ENCODE data around the gene ANKRD13A. TPM values are rescaled to one million over a fixed set of nuclear protein-coding genes. Genes with fewer than 3 reads are reported as not detected.
"Not testable (repeated sequence)": the region's sequence is repeated elsewhere in the genome, so short reads cannot be mapped to it uniquely, and the experiment has no call there.

ANKRD13A gene
- total and polyA plus RNA-seq, 2 donors from 2014 or later, result 23.2 to 68.0 TPM

- H3K36me3 ChIP-seq (ENCODE audit: control insufficient read depth in 2 of 3, insufficient read depth in 3 of 3, low read length in 3 of 3), result peaks cover 13 to 37% (median 28%) of the 10 kb centered on the region in 3 donors
- no peak overlapping the region for H3K4me3 ChIP-seq (ENCODE audit: low read length in 3 of 3)
- no peaks in the 10 kb centered on the region for H3K9me3 ChIP-seq (ENCODE audit: control insufficient read depth in 2 of 3, insufficient read depth in 1 of 3, low read length in 3 of 3)
- no peak for TF ChIP-seq CTCF (IDR thresholded peaks at IDR 0.05; ENCODE audit: borderline replicate concordance, extremely low read depth, insufficient read depth)
- H3K27me3 ChIP-seq (ENCODE audit: control insufficient read depth, insufficient read depth, low read length), result no peaks in the 10 kb centered on the region
- no peak for FAIRE-seq
- no peaks in the 10 kb centered on the region for H3K4me1 ChIP-seq (ENCODE audit: control insufficient read depth in 2 of 3, insufficient read depth in 2 of 3, low read depth in 1 of 3, low read length in 3 of 3)
- DNase-seq, result no peak
- intact Hi-C loops (cut with DNase I), result no loop called here
- H3K27ac ChIP-seq (ENCODE audit: low read depth in 2 of 2, low read length in 2 of 2), result no peak overlapping the region
- no peak overlapping the region for H3K9ac ChIP-seq (ENCODE audit: low read length in 3 of 3)
Measured at GRCh38 chr12:109982210-109982609, 17.0 kb upstream of the ANKRD13A start.

GRCh38 chr12:109983432-109984142, 15.6 kb upstream of the ANKRD13A start:
- intact Hi-C loops (cut with DNase I), result no loop called here
- no peak overlapping the region for H3K27ac ChIP-seq (ENCODE audit: low read depth in 2 of 2, low read length in 2 of 2)
- no peak overlapping the region for H3K4me3 ChIP-seq (ENCODE audit: low read length in 3 of 3)
- no peak for TF ChIP-seq CTCF (IDR thresholded peaks at IDR 0.05; ENCODE audit: borderline replicate concordance, extremely low read depth, insufficient read depth)
- no peak overlapping the region for H3K9ac ChIP-seq (ENCODE audit: low read length in 3 of 3)
- H3K27me3 ChIP-seq (ENCODE audit: control insufficient read depth, insufficient read depth, low read length), result no peaks in the 10 kb centered on the region
- H3K36me3 ChIP-seq (ENCODE audit: control insufficient read depth in 2 of 3, insufficient read depth in 3 of 3, low read length in 3 of 3), result peaks cover 12 to 41% (median 28%) of the 10 kb centered on the region in 3 donors
- no peaks in the 10 kb centered on the region for H3K4me1 ChIP-seq (ENCODE audit: control insufficient read depth in 2 of 3, insufficient read depth in 2 of 3, low read depth in 1 of 3, low read length in 3 of 3)
- DNase-seq, result no peak
- no peaks in the 10 kb centered on the region for H3K9me3 ChIP-seq (ENCODE audit: control insufficient read depth in 2 of 3, insufficient read depth in 1 of 3, low read length in 3 of 3)
- no peak for FAIRE-seq

- FAIRE-seq; H3K4me3 ChIP-seq (ENCODE audit: low read length in 3 of 3); H3K27me3 ChIP-seq (ENCODE audit: control insufficient read depth, insufficient read depth, low read length); H3K9ac ChIP-seq (ENCODE audit: low read length in 3 of 3); H3K4me1 ChIP-seq (ENCODE audit: control insufficient read depth in 2 of 3, insufficient read depth in 2 of 3, low read depth in 1 of 3, low read length in 3 of 3); intact Hi-C loops (cut with DNase I); DNase-seq; H3K27ac ChIP-seq (ENCODE audit: low read depth in 2 of 2, low read length in 2 of 2); H3K9me3 ChIP-seq (ENCODE audit: control insufficient read depth in 2 of 3, insufficient read depth in 1 of 3, low read length in 3 of 3): not testable (repeated sequence)
- H3K36me3 ChIP-seq (ENCODE audit: control insufficient read depth in 2 of 3, insufficient read depth in 3 of 3, low read length in 3 of 3), result peaks cover 2 to 33% (median 32%) of the 10 kb centered on the region in 3 donors
Measured at GRCh38 chr12:109986236-109986635, 13.0 kb upstream of the ANKRD13A start.

GRCh38 chr12:109987615-109988014, 11.6 kb upstream of the ANKRD13A start:
- Histone ChIP-seq H3K4me1 (ENCODE audit: control insufficient read depth in 2 of 3, insufficient read depth in 2 of 3, low read depth in 1 of 3, low read length in 3 of 3) (no peaks in the 10 kb centered on the region), H3K9ac (ENCODE audit: low read length in 3 of 3) (no peak overlapping the region), H3K27ac (ENCODE audit: low read depth in 2 of 2, low read length in 2 of 2) (no peak overlapping the region), H3K4me3 (ENCODE audit: low read length in 3 of 3) (no peak overlapping the region), H3K36me3 (ENCODE audit: control insufficient read depth in 2 of 3, insufficient read depth in 3 of 3, low read length in 3 of 3) (peaks cover 2 to 36% (median 24%) of the 10 kb centered on the region in 3 donors), H3K27me3 (ENCODE audit: control insufficient read depth, insufficient read depth, low read length) (no peaks in the 10 kb centered on the region), H3K9me3 (ENCODE audit: control insufficient read depth in 2 of 3, insufficient read depth in 1 of 3, low read length in 3 of 3) (no peaks in the 10 kb centered on the region)
- no peak for TF ChIP-seq CTCF (IDR thresholded peaks at IDR 0.05; ENCODE audit: borderline replicate concordance, extremely low read depth, insufficient read depth)
- FAIRE-seq (no peak), DNase-seq (no peak)
- intact Hi-C loops (cut with DNase I), result no loop called here
